B cell (primary cell): ENCODE data around the gene OR51S1. TPM values are rescaled to one million over a fixed set of nuclear protein-coding genes. Genes with fewer than 3 reads are reported as not detected.

Experiments
- ATAC-seq: fragments of 200-7000 bp; cut with Tn5 transposase; one replicate; pipeline ENCODE4 v1.10.0; 2021; ENCODE audit warnings: low read depth, mild to moderate bottlenecking, moderate number of reproducible peaks, moderate library complexity
- CTCF ChIA-PET: fragments of 350-600 bp; sonication (Branson Sonifier 250); formaldehyde crosslinking; loops from one replicate; lab custom pipeline; 2021; ENCODE audit warnings: antibody characterized with exemption, inconsistent platforms; lab: Charles Lee
- POLR2A ChIA-PET: fragments of 350-600 bp; sonication (Branson Sonifier 250); formaldehyde crosslinking; loops from one replicate; lab custom pipeline; 2021; ENCODE audit warnings: antibody characterized with exemption; lab: Charles Lee
- DNase-seq: peaks from one replicate; pipeline ENCODE4 v3.0.0; 2013
- H2AFZ ChIP-seq: 2 replicates; pipeline ENCODE4 v1.6.1; 2012; ENCODE audit warnings: mild to moderate bottlenecking, low read depth, low read length; ENCODE audit not compliant: insufficient read depth, poor library complexity, severe bottlenecking
- H3K27ac ChIP-seq, 2 donors: 1 replicate in 1 of 2; 2 replicates in 1 of 2; pipeline ENCODE4 v1.5.1; 2012 to 2013; ENCODE audit warnings: low read length in 2 of 2, mild to moderate bottlenecking in 2 of 2, moderate library complexity in 1 of 2
- H3K27me3 ChIP-seq, 4 experiments: fragments of 200-600 bp in 1 of 4; sonication (generic) in 1 of 4; replicated peaks in 1 of 4; 1 replicate in 2 of 4; 2 replicates in 2 of 4; pipeline versions ENCODE4 v1.6.1 to v1.7.0; 2013 to 2016; ENCODE audit warnings: low read length in 3 of 4, mild to moderate bottlenecking in 2 of 4, mixed read lengths in 1 of 4, moderate library complexity in 1 of 4; ENCODE audit not compliant: insufficient read depth in 4 of 4, control insufficient read depth in 3 of 4; ENCODE audit errors: control extremely low read depth in 1 of 4
- H3K36me3 ChIP-seq, 2 experiments: replicated peaks in 1 of 2; 1 replicate in 1 of 2; 2 replicates in 1 of 2; pipeline versions ENCODE4 v1.6.1 to v1.7.1; 2013; ENCODE audit warnings: low read length in 1 of 2; ENCODE audit not compliant: insufficient read depth in 2 of 2, control insufficient read depth in 1 of 2; ENCODE audit errors: control extremely low read depth in 1 of 2, extremely low read depth in 1 of 2
- H3K4me1 ChIP-seq, 2 donors: fragments of 200-600 bp in 1 of 2; sonication (generic) in 1 of 2; 1 replicate in 1 of 2; 2 replicates in 1 of 2; pipeline versions ENCODE4 v1.5.1 to v1.6.1; 2013 to 2017; ENCODE audit warnings: low read length in 2 of 2; ENCODE audit not compliant: control insufficient read depth in 2 of 2, insufficient read depth in 2 of 2
- H3K4me2 ChIP-seq: replicated peaks from 2 replicates; pipeline ENCODE3; 2012; ENCODE audit warnings: mild to moderate bottlenecking, low read depth, low read length; ENCODE audit not compliant: poor library complexity, severe bottlenecking
- H3K4me3 ChIP-seq, 5 experiments: fragments of 200-600 bp in 1 of 5; sonication (generic) in 1 of 5; 1 replicate in 3 of 5; 2 replicates in 2 of 5; pipeline versions ENCODE4 v1.5.1 to v1.7.0; 2011 to 2016; ENCODE audit warnings: low read length in 4 of 5, mild to moderate bottlenecking in 4 of 5, low read depth in 2 of 5, control low read depth in 1 of 5, moderate library complexity in 1 of 5; ENCODE audit not compliant: insufficient read depth in 1 of 5; ENCODE audit errors: control extremely low read depth in 1 of 5, extremely low read depth in 1 of 5
- H3K79me2 ChIP-seq: fragments of 200-600 bp; sonication (generic); one replicate; pipeline ENCODE4 v1.6.0; 2016; ENCODE audit warnings: low read length; ENCODE audit not compliant: control insufficient read depth, insufficient read depth
- H3K9ac ChIP-seq: fragments of 200-600 bp; sonication (generic); 2 replicates; pipeline ENCODE4 v1.6.1; 2017; ENCODE audit warnings: mild to moderate bottlenecking, low read length, moderate library complexity
- H3K9me3 ChIP-seq, 3 donors: one replicate each; pipeline versions ENCODE4 v1.6.1 to v1.7.1; 2013; ENCODE audit warnings: low read length in 2 of 3; ENCODE audit not compliant: control insufficient read depth in 2 of 3, insufficient read depth in 1 of 3; ENCODE audit errors: control extremely low read depth in 1 of 3
- H4K20me1 ChIP-seq: 2 replicates; pipeline ENCODE4 v1.6.0; 2012; ENCODE audit warnings: mild to moderate bottlenecking, low read length; ENCODE audit not compliant: insufficient read depth, control insufficient read depth, poor library complexity, severe bottlenecking
- H3K27ac Mint-ChIP-seq: one replicate; pipeline ENCODE4 v1.8.0; 2021; ENCODE audit warnings: mixed read lengths
- H3K27me3 Mint-ChIP-seq: one replicate; pipeline ENCODE4 v1.8.0; 2021; ENCODE audit warnings: mixed read lengths
- H3K4me1 Mint-ChIP-seq: one replicate; pipeline ENCODE4 v1.8.0; 2021; ENCODE audit warnings: mixed read lengths
- H3K4me3 Mint-ChIP-seq: one replicate; pipeline ENCODE4 v1.8.0; 2021; ENCODE audit warnings: mixed read lengths
- H3K9me3 Mint-ChIP-seq: one replicate; pipeline ENCODE4 v1.8.0; 2022; ENCODE audit warnings: mixed read lengths; ENCODE audit not compliant: insufficient read depth
- EZH2 ChIP-seq: IDR thresholded peaks from 2 replicates; pipeline ENCODE4 v1.6.1; 2012; ENCODE audit warnings: borderline replicate concordance, low read depth, mild to moderate bottlenecking, moderate library complexity, low read length; ENCODE audit not compliant: insufficient read depth, poor library complexity, severe bottlenecking
- WGBS: methylation state at CpG from one replicate; pipeline ENCODE4 v1.1.5; 2013; ENCODE audit warnings: missing lambda C conversion rate; ENCODE audit not compliant: insufficient coverage; 5-methylcytosine and 5-hydroxymethylcytosine counted together
- intact Hi-C: fragments of 100-400 bp; cut with micrococcal nuclease; formaldehyde crosslinking; loops from one replicate; pipeline ENCODE4 v1.10.0; 2022
- polyA plus RNA-seq: library from polyadenylated mRNA; depleted of rRNA; stranded (reverse); fragments of >200 nt; gene quantifications from 2 replicates; pipeline ENCODE4 v1.2.3, GENCODE V29; 2012
- total RNA-seq, 2 donors: library from RNA; stranded (reverse); fragments of 120-200 nt in 1 of 2; gene quantifications; 1 replicate in 1 of 2; 2 replicates in 1 of 2; pipeline versions ENCODE4 v1.2.3 to v1.2.4, GENCODE V29; 2013 to 2022
- TF ChIP-seq, protein P1 (sequence below): fragments of 200-600 bp; IDR thresholded peaks from one replicate; pipeline ENCODE4 v1.8.0; 2022; ENCODE audit warnings: antibody characterized with exemption, mild to moderate bottlenecking

The OR51S1 gene
- total and polyA plus RNA-seq, 2 donors (not counting 1 experiment from before 2014, with no cell fraction given): not detected

DNA sequence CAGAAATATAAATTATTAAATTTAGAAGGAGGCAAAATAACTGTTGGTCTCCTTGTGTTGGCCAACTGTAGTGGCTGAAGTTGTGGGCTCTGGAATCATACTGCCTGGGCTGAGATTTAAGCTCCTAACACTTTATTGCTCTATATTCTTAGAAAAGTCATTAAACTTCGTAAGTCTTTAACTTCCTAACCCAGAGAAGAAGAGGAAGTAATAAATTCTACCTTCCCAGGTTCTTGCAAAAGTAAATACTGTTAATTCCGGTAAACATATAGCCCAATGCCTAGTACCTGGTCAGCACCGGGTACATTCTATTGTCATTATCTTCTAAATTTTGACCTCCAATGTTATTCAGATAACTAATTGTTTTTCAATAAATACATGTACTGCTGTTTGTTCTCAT, 37.2 kb upstream of the OR51S1 start:
- Histone ChIP-seq H3K36me3 (no peaks in the 10 kb centered on the region), H3K9ac (no peak overlapping the region), H3K9me3 (no peaks in the 10 kb centered on the region), H2AFZ (no peak overlapping the region), H3K4me2 (no peak overlapping the region), H3K27me3 (no peaks in the 10 kb centered on the region), H3K4me1 (no peaks in the 10 kb centered on the region), H4K20me1 (no peaks in the 10 kb centered on the region), H3K4me3 (no peak overlapping the region), H3K79me2 (no peaks in the 10 kb centered on the region), H3K27ac (no peak overlapping the region)
- POLR2A ChIA-PET: no interaction called here
- WGBS: no CpG with 5 or more reads among the region's 3 CpGs
- Mint-ChIP-seq H3K4me1 (no peaks in the 10 kb centered on the region), H3K9me3 (no peaks in the 10 kb centered on the region), H3K27ac (no peak overlapping the region), H3K27me3 (peaks cover 10% of the 10 kb centered on the region), H3K4me3 (no peak overlapping the region)
- ATAC-seq (no peak), DNase-seq (no peak)
- intact Hi-C loops: no loop called here
- CTCF ChIA-PET: no interaction called here
- no peak for TF ChIP-seq EZH2
- TF ChIP-seq, protein P1, sequence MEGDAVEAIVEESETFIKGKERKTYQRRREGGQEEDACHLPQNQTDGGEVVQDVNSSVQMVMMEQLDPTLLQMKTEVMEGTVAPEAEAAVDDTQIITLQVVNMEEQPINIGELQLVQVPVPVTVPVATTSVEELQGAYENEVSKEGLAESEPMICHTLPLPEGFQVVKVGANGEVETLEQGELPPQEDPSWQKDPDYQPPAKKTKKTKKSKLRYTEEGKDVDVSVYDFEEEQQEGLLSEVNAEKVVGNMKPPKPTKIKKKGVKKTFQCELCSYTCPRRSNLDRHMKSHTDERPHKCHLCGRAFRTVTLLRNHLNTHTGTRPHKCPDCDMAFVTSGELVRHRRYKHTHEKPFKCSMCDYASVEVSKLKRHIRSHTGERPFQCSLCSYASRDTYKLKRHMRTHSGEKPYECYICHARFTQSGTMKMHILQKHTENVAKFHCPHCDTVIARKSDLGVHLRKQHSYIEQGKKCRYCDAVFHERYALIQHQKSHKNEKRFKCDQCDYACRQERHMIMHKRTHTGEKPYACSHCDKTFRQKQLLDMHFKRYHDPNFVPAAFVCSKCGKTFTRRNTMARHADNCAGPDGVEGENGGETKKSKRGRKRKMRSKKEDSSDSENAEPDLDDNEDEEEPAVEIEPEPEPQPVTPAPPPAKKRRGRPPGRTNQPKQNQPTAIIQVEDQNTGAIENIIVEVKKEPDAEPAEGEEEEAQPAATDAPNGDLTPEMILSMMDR: no peak

DNA sequence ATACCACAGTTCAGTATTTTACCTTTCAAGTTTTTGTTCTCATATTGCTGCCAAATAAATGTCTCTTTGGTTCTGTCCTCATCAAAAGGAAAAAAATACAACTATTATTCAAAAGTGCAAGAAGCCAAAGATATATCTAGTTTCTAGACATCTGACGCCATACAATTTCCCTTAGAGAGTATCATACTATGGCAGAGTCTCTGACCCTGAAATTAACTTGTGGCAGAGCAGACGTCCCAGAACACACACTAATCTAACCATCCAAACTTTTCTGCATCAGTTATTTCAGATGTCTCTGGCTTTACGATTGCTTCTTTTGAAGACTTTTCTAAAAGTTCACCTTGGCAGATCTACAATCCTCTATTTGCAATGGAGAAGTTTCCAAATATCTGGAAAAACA, 35.4 kb upstream of the OR51S1 start:
- TF ChIP-seq, protein P1: no peak
- no peak for TF ChIP-seq EZH2
- Histone ChIP-seq H3K4me2 (no peak overlapping the region), H3K4me3 (no peak overlapping the region), H3K27me3 (no peaks in the 10 kb centered on the region), H3K9ac (no peak overlapping the region), H3K79me2 (no peaks in the 10 kb centered on the region), H3K36me3 (no peaks in the 10 kb centered on the region), H3K9me3 (peaks cover 0 to 1% (median 0%) of the 10 kb centered on the region in 3 donors), H3K4me1 (no peaks in the 10 kb centered on the region), H4K20me1 (no peaks in the 10 kb centered on the region), H3K27ac (no peak overlapping the region), H2AFZ (no peak overlapping the region)
- DNase-seq: no peak
- no peaks in the 10 kb centered on the region for H3K9me3 Mint-ChIP-seq
- 83% methylated on average over 2 of the region's 3 CpGs for WGBS
- no peak overlapping the region for H3K27ac Mint-ChIP-seq
- CTCF ChIA-PET: no interaction called here
- intact Hi-C loops: no loop called here
- POLR2A ChIA-PET: no interaction called here
- no peaks in the 10 kb centered on the region for H3K4me1 Mint-ChIP-seq
- ATAC-seq: no peak
- H3K27me3 Mint-ChIP-seq: peaks cover 6% of the 10 kb centered on the region
- no peak overlapping the region for H3K4me3 Mint-ChIP-seq
